HG03354 (cell line): ENCODE measurements around the gene CNTLN.
"Not testable (repeated sequence)": the region's sequence is repeated elsewhere in the genome, so short reads cannot be mapped to it uniquely, and the experiment has no call there.

ENCODE experiments used
- ATAC-seq: cut with Tn5 transposase; IDR thresholded peaks from one replicate; pipeline ENCODE4 v1.9.1; 2021; ENCODE audit warnings: mild to moderate bottlenecking; ENCODE audit not compliant: unreplicated experiment, poor library complexity, severe bottlenecking

CNTLN gene

GRCh38 chr9:17293685-17294084 is 158.8 kb downstream of the CNTLN start:
- no peak for ATAC-seq

- no peak for ATAC-seq
Observed at GRCh38 chr9:17294822-17295624, 160.2 kb downstream of the CNTLN start.

- ATAC-seq, result no peak
Observed at GRCh38 chr9:17315341-17315740, 180.5 kb downstream of the CNTLN start.

- no peak for ATAC-seq
Observed at GRCh38 chr9:17318821-17319320, 184.0 kb downstream of the CNTLN start.

GRCh38 chr9:17319864-17320263 is 185.0 kb downstream of the CNTLN start:
- no peak for ATAC-seq

- ATAC-seq, result no peak
Observed at GRCh38 chr9:17322882-17323864, 188.3 kb downstream of the CNTLN start.

GRCh38 chr9:17328331-17328730 is 193.5 kb downstream of the CNTLN start:
- ATAC-seq, result no peak

GRCh38 chr9:17330097-17330496 is 195.3 kb downstream of the CNTLN start:
- no peak for ATAC-seq

GRCh38 chr9:17332115-17332514 is 197.3 kb downstream of the CNTLN start:
- no peak for ATAC-seq

- ATAC-seq, result no peak
Observed at GRCh38 chr9:17339156-17339555, 204.3 kb downstream of the CNTLN start.

- ATAC-seq, result no peak
Observed at GRCh38 chr9:17342696-17343095, 207.9 kb downstream of the CNTLN start.

GRCh38 chr9:17349831-17350230 is 215.0 kb downstream of the CNTLN start:
- no peak for ATAC-seq

- not testable (repeated sequence) for ATAC-seq
Observed at GRCh38 chr9:17354006-17354405, 219.2 kb downstream of the CNTLN start.

GRCh38 chr9:17361378-17361777 is 226.5 kb downstream of the CNTLN start:
- ATAC-seq, result no peak

GRCh38 chr9:17367035-17367434 is 232.2 kb downstream of the CNTLN start:
- no peak for ATAC-seq

- ATAC-seq, result no peak
Observed at GRCh38 chr9:17380126-17380861, 245.5 kb downstream of the CNTLN start.

GRCh38 chr9:17387565-17387964 is 252.7 kb downstream of the CNTLN start:
- no peak for ATAC-seq

GRCh38 chr9:17389026-17389425 is 254.2 kb downstream of the CNTLN start:
- ATAC-seq, result no peak

GRCh38 chr9:17394881-17395510 is 260.2 kb downstream of the CNTLN start:
- no peak for ATAC-seq
